ENCODE results near the gene MASP1. TPM values are rescaled to one million over a fixed set of nuclear protein-coding genes. Genes with fewer than 3 reads are reported as not detected.

Gene MASP1
- polyA plus RNA-seq, 1 donor from 2014 or later, result 0.19 TPM

DNA sequence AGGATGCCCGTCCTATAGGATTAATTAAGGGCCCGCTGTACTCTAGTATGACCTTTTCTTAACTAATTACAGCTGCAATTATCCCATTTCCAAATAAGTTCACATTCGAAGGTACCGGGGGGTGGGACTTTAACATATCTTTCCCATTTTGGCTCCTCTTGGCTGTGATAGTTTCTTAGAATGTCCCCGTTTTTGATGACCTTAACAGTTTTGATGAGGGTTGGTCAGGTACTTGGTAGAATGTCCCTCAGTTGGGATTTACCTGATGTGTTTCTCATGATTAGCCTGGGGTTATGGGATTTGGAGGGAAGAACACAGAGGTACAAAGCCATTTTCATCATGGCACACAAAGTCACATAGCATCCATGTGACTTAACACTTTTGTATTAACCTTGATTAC, 76.1 kb downstream of the MASP1 start:
- H2AFZ ChIP-seq (ENCODE audit: low read depth, low read length), result no peak overlapping the region
- H3K36me3 ChIP-seq (ENCODE audit: insufficient read depth, low read length), result no peaks in the 10 kb centered on the region
- H3K4me2 ChIP-seq (ENCODE audit: low read length), result no peak overlapping the region
- H3K9ac ChIP-seq (ENCODE audit: low read length), result no peak overlapping the region
- H3K79me2 ChIP-seq (replicated peaks; ENCODE audit: insufficient read depth, low read length), result no peaks in the 10 kb centered on the region
- no peaks in the 10 kb centered on the region for H3K9me2 ChIP-seq (ENCODE audit: insufficient read depth, low read length)
- H4K20me1 ChIP-seq (ENCODE audit: insufficient read depth), result no peaks in the 10 kb centered on the region
- H3K4me3 ChIP-seq (ENCODE audit: low read length), result no peak overlapping the region
- no peaks in the 10 kb centered on the region for H3K9me3 ChIP-seq (ENCODE audit: low read length)
- no peaks in the 10 kb centered on the region for H3K27me3 ChIP-seq (ENCODE audit: insufficient read depth, low read depth, low read length)
- no peak for TF ChIP-seq TAF1 (IDR thresholded peaks at IDR 0.05; ENCODE audit: low read depth)
- H3K27ac ChIP-seq (ENCODE audit: low read length), result no peak overlapping the region
- no peaks in the 10 kb centered on the region for H3F3A ChIP-seq (ENCODE audit: insufficient read depth, low read length, poor library complexity, severe bottlenecking)

DNA sequence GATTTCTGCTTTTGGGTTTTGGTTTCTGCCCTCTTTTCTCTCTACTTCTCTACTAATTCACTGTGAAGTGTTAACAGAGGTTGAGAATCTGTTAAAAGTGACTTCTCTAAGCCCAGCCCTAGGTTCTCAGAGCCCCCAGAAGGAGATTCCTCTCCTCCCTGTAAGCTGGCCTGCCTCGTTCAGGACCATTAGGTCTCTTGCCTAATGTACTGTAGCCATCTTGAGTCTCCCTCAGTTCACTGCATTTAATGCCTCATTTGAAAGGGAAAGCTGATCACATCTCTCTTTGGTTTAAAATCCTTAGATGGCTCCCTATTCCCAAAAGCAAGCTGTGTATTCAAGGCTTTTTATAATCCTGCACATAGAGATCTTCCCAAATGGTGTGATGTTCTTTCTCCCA, 77.9 kb downstream of the MASP1 start:
- Histone ChIP-seq H3K27ac (ENCODE audit: low read length) (no peak overlapping the region), H3K27me3 (ENCODE audit: insufficient read depth, low read depth, low read length) (no peaks in the 10 kb centered on the region), H3K9ac (ENCODE audit: low read length) (no peak overlapping the region)

DNA sequence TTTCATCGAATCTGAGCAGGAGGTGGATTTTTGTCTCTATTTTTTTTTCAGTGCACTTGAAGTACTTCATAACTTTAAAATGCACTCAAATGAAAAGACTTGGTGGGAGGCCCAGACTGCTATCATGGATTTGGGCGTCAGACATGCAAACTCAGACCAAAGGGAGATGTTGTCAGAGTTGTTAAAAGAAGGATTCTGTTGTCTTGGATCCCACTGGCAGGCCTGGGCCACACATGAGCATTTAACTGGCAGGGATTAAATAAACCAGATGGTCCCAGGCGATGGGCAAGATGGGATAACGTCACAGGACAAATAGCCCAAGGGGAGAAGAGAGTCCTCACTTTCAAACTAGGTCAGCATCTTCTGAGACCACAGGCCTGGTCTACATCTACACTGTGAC, 78.8 kb downstream of the MASP1 start:
- no peaks in the 10 kb centered on the region for H3K36me3 ChIP-seq (ENCODE audit: insufficient read depth, low read length)
- H3K9me2 ChIP-seq (ENCODE audit: insufficient read depth, low read length), result no peaks in the 10 kb centered on the region
- H3K9ac ChIP-seq (ENCODE audit: low read length), result no peak overlapping the region
- no peaks in the 10 kb centered on the region for H3F3A ChIP-seq (ENCODE audit: insufficient read depth, low read length, poor library complexity, severe bottlenecking)
- H3K4me3 ChIP-seq (ENCODE audit: low read length), result no peak overlapping the region
- no peaks in the 10 kb centered on the region for H4K20me1 ChIP-seq (ENCODE audit: insufficient read depth)
- no peak overlapping the region for H3K4me2 ChIP-seq (ENCODE audit: low read length)
- no peak overlapping the region for H2AFZ ChIP-seq (ENCODE audit: low read depth, low read length)
- no peaks in the 10 kb centered on the region for H3K9me3 ChIP-seq (ENCODE audit: low read length)
- H3K27ac ChIP-seq (ENCODE audit: low read length), result no peak overlapping the region
- no peaks in the 10 kb centered on the region for H3K79me2 ChIP-seq (replicated peaks; ENCODE audit: insufficient read depth, low read length)
- no peaks in the 10 kb centered on the region for H3K27me3 ChIP-seq (ENCODE audit: insufficient read depth, low read depth, low read length)
- TF ChIP-seq, protein P1, sequence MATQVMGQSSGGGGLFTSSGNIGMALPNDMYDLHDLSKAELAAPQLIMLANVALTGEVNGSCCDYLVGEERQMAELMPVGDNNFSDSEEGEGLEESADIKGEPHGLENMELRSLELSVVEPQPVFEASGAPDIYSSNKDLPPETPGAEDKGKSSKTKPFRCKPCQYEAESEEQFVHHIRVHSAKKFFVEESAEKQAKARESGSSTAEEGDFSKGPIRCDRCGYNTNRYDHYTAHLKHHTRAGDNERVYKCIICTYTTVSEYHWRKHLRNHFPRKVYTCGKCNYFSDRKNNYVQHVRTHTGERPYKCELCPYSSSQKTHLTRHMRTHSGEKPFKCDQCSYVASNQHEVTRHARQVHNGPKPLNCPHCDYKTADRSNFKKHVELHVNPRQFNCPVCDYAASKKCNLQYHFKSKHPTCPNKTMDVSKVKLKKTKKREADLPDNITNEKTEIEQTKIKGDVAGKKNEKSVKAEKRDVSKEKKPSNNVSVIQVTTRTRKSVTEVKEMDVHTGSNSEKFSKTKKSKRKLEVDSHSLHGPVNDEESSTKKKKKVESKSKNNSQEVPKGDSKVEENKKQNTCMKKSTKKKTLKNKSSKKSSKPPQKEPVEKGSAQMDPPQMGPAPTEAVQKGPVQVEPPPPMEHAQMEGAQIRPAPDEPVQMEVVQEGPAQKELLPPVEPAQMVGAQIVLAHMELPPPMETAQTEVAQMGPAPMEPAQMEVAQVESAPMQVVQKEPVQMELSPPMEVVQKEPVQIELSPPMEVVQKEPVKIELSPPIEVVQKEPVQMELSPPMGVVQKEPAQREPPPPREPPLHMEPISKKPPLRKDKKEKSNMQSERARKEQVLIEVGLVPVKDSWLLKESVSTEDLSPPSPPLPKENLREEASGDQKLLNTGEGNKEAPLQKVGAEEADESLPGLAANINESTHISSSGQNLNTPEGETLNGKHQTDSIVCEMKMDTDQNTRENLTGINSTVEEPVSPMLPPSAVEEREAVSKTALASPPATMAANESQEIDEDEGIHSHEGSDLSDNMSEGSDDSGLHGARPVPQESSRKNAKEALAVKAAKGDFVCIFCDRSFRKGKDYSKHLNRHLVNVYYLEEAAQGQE (IDR thresholded peaks at IDR 0.05; ENCODE audit: borderline replicate concordance), result no peak
- TF ChIP-seq, protein P2, sequence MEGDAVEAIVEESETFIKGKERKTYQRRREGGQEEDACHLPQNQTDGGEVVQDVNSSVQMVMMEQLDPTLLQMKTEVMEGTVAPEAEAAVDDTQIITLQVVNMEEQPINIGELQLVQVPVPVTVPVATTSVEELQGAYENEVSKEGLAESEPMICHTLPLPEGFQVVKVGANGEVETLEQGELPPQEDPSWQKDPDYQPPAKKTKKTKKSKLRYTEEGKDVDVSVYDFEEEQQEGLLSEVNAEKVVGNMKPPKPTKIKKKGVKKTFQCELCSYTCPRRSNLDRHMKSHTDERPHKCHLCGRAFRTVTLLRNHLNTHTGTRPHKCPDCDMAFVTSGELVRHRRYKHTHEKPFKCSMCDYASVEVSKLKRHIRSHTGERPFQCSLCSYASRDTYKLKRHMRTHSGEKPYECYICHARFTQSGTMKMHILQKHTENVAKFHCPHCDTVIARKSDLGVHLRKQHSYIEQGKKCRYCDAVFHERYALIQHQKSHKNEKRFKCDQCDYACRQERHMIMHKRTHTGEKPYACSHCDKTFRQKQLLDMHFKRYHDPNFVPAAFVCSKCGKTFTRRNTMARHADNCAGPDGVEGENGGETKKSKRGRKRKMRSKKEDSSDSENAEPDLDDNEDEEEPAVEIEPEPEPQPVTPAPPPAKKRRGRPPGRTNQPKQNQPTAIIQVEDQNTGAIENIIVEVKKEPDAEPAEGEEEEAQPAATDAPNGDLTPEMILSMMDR (IDR thresholded peaks at IDR 0.05; ENCODE audit: poor library complexity, severe bottlenecking), result no peak
- no peak for TF ChIP-seq SMC3 (conservative IDR thresholded peaks at IDR 0.05; ENCODE audit: poor library complexity)
- no peak for TF ChIP-seq RAD21 (conservative IDR thresholded peaks at IDR 0.05)
- no peak for TF ChIP-seq EP300 (conservative IDR thresholded peaks at IDR 0.05; ENCODE audit: poor library complexity, severe bottlenecking)
- no peak for TF ChIP-seq TAF1 (IDR thresholded peaks at IDR 0.05; ENCODE audit: low read depth)
- TF ChIP-seq POLR2AphosphoS5 (IDR thresholded peaks at IDR 0.05), result no peak

More for the DNA sequence above, 77.9 kb downstream of the MASP1 start:
- TF ChIP-seq POLR2AphosphoS5 (IDR thresholded peaks at IDR 0.05) (no peak), EP300 (conservative IDR thresholded peaks at IDR 0.05; ENCODE audit: poor library complexity, severe bottlenecking) (no peak), RAD21 (conservative IDR thresholded peaks at IDR 0.05) (no peak), EZH2 (IDR thresholded peaks at IDR 0.05; ENCODE audit: borderline replicate concordance, insufficient read depth, low read length, poor library complexity, severe bottlenecking) (no peak), MXI1 (conservative IDR thresholded peaks at IDR 0.05; ENCODE audit: poor library complexity, severe bottlenecking) (no peak), TAF1 (IDR thresholded peaks at IDR 0.05; ENCODE audit: low read depth) (no peak)
- TF ChIP-seq, protein P2 (IDR thresholded peaks at IDR 0.05; ENCODE audit: poor library complexity, severe bottlenecking), result no peak
- TF ChIP-seq, protein P1 (IDR thresholded peaks at IDR 0.05; ENCODE audit: borderline replicate concordance), result no peak
- Histone ChIP-seq H3K4me3 (ENCODE audit: low read length) (no peak overlapping the region), H3K9me3 (ENCODE audit: low read length) (no peaks in the 10 kb centered on the region), H3K36me3 (ENCODE audit: insufficient read depth, low read length) (no peaks in the 10 kb centered on the region), H3F3A (ENCODE audit: insufficient read depth, low read length, poor library complexity, severe bottlenecking) (no peaks in the 10 kb centered on the region), H3K4me2 (ENCODE audit: low read length) (no peak overlapping the region), H4K20me1 (ENCODE audit: insufficient read depth) (no peaks in the 10 kb centered on the region), H3K79me2 (replicated peaks; ENCODE audit: insufficient read depth, low read length) (no peaks in the 10 kb centered on the region), H2AFZ (ENCODE audit: low read depth, low read length) (no peak overlapping the region), H3K9me2 (ENCODE audit: insufficient read depth, low read length) (no peaks in the 10 kb centered on the region)

Measured in neural cell (in vitro differentiated cells).